Thymus (tissue), 11 donors: ENCODE results near the gene DNAH14. TPM values are rescaled to one million over a fixed set of nuclear protein-coding genes. Genes with fewer than 3 reads are reported as not detected.

Source experiments
- DNase-seq, 9 donors: peaks; one replicate each; pipeline ENCODE4 v3.0.0-alpha.2; 2013; ENCODE audit warnings: low spot score in 9 of 9, low read depth in 6 of 9, missing footprints in 1 of 9
- H3K27ac ChIP-seq, 2 donors: one replicate each; pipeline ENCODE4 v1.5.1; 2013; ENCODE audit warnings: control low read depth in 1 of 2, low read depth in 1 of 2, low read length in 1 of 2, mild to moderate bottlenecking in 1 of 2, moderate library complexity in 1 of 2
- H3K27me3 ChIP-seq, 2 donors: one replicate each; pipeline ENCODE4 v1.5.1; 2013; ENCODE audit warnings: low read length in 1 of 2; ENCODE audit not compliant: control insufficient read depth in 2 of 2, insufficient read depth in 1 of 2
- H3K36me3 ChIP-seq, 2 donors: one replicate each; pipeline ENCODE4 v1.5.1; 2013; ENCODE audit warnings: low read length in 1 of 2, mild to moderate bottlenecking in 1 of 2, moderate library complexity in 1 of 2; ENCODE audit not compliant: control insufficient read depth in 2 of 2, insufficient read depth in 2 of 2
- H3K4me1 ChIP-seq, 2 donors: one replicate each; pipeline ENCODE4 v1.5.1; 2013; ENCODE audit warnings: low read length in 2 of 2; ENCODE audit not compliant: control insufficient read depth in 2 of 2, insufficient read depth in 2 of 2
- H3K4me3 ChIP-seq, 2 donors: one replicate each; pipeline ENCODE4 v1.5.1; 2013; ENCODE audit warnings: low read length in 2 of 2, control low read depth in 1 of 2, mild to moderate bottlenecking in 1 of 2
- H3K9me3 ChIP-seq, 2 donors: one replicate each; pipeline ENCODE4 v1.5.1; 2013; ENCODE audit warnings: low read length in 1 of 2, mild to moderate bottlenecking in 1 of 2; ENCODE audit not compliant: control insufficient read depth in 2 of 2, insufficient read depth in 1 of 2
- WGBS: extraction: QIAGEN DNeasy Blood & Tissue Kit; methylation state at CpG from one replicate; pipeline ENCODE4 v1.1.7; 2013; 5-methylcytosine and 5-hydroxymethylcytosine counted together
- polyA plus RNA-seq: library from polyadenylated mRNA; stranded (reverse); fragments of 200-250 nt; gene quantifications from one replicate; pipeline ENCODE4 v1.2.3, GENCODE V29; 2013
- total RNA-seq: library from RNA; stranded (reverse); fragments of 120-200 nt; gene quantifications from one replicate; pipeline ENCODE4 v1.2.4, GENCODE V29; 2013
- donor health status: healthy.

Gene DNAH14
- total and polyA plus RNA-seq, 2 donors = 5.0 to 31.9 TPM

DNA sequence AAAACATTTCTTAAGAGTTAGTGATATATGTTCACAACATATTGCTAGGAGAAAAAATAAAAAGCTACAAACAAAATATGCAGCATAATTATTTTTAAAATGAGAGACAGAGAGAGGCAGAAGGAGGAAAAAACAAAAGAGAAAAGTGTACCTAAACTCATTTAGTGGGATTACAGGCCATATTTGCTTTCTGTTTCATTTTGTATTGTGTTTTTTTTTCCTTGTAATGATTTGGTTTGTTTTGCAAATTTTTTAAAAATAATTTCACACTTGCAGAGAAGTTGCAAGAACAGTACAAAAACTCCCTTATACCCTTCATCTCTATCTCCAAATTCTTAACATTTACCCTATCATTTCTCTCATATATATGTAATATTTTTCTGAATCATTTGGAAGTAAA lies 433.3 kb downstream of the DNAH14 start:
- Histone ChIP-seq H3K27ac (no peak overlapping the region), H3K9me3 (no peaks in the 10 kb centered on the region), H3K36me3 (no peaks in the 10 kb centered on the region), H3K4me1 (no peaks in the 10 kb centered on the region), H3K27me3 (no peaks in the 10 kb centered on the region), H3K4me3 (no peak overlapping the region)
- no peak for DNase-seq

DNA sequence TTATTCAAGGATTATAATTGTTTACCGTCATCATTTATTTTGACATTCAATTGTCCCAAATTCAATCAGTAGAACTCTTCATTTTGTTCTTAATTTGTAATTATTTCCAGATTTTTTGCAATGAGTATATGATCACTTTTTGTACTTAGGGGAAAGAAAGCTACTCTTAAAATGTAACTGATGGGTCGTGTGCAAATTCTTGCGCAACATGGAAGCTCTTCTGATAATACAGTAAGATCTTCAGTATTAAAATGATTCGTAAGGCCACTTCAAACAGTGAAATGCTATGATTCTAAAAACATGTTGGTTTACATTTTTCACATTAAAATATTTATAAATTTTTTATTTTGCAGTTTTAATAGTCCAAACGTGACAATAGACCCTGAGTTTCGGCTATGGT lies 435.0 kb downstream of the DNAH14 start:
- H3K36me3 ChIP-seq = no peaks in the 10 kb centered on the region
- 98% methylated on average over 6 of the region's 6 CpGs for WGBS
- H3K4me3 ChIP-seq = no peak overlapping the region
- no peaks in the 10 kb centered on the region for H3K27me3 ChIP-seq
- no peaks in the 10 kb centered on the region for H3K9me3 ChIP-seq
- no peak for DNase-seq
- no peak overlapping the region for H3K27ac ChIP-seq
- H3K4me1 ChIP-seq = no peaks in the 10 kb centered on the region

DNA sequence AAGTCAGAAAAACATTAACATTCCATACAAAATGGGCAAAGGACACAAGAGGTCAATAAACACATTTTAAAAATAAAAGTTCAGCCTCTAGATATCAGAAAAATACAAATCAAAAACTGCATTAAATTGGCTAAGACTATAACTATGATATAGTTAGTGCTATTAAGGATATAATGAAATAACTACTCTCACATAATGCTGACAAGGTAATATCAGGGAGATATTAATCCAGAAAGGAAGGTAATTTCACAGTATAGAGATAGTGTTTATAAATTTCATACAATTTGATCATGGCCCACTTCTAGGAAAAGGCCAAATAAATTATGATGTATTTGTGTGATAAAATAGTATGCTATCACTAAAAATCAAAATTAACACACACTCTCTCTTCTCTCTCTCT lies 436.5 kb downstream of the DNAH14 start:
- DNase-seq = no peak
- no peak overlapping the region for H3K27ac ChIP-seq
- H3K4me3 ChIP-seq = no peak overlapping the region
- no peaks in the 10 kb centered on the region for H3K9me3 ChIP-seq
- H3K36me3 ChIP-seq = no peaks in the 10 kb centered on the region
- no peaks in the 10 kb centered on the region for H3K4me1 ChIP-seq
- H3K27me3 ChIP-seq = no peaks in the 10 kb centered on the region

DNA sequence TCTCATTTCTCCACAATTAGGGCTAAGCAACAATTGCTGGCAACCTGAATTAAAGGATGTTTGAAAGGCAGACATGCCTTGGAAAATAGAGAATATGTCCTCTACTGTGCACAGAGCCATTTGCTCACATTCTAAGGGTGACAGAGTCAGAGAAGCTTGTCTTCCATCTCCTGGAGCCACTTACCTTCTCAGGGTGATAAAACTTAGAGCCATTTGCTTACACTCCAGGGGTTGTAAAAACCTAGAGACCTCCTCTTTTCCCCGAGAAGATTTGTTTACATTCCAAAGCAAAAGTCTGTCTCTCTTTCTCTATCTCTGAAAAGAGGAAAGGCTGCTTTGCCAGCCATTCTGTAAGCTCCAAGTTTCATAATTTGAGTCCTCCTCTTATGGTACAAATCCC lies 437.1 kb downstream of the DNAH14 start:
- 88% methylated on average over 1 of the region's 1 CpG for WGBS
- Histone ChIP-seq H3K4me3 (no peak overlapping the region), H3K36me3 (no peaks in the 10 kb centered on the region), H3K9me3 (no peaks in the 10 kb centered on the region), H3K4me1 (no peaks in the 10 kb centered on the region), H3K27ac (no peak overlapping the region), H3K27me3 (no peaks in the 10 kb centered on the region)
- DNase-seq = no peak

DNA sequence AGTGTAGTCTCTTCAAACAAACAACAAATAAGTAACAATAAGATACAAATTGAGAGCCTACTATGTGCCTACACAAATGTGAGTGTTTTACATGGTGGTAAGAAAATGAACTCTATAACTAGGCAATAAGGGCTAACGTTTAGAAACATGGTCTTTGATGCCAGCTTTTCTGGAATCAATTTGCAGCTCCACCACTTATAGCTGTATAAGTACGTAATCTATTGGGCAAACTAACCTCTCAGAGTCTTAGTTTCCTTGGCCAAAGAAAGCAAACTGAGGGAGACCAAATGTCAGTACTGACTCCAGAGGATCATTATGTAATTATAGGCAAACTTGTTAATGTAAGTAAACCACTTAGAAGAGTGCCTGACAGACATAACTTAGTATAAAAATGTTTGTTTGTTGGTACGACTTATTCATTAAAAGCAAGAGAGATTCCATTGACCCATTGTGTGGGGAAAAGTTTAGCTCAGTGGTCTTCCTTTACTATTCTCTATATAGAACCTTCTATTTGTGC lies 438.6 kb downstream of the DNAH14 start:
- Histone ChIP-seq H3K27ac (no peak overlapping the region), H3K27me3 (no peaks in the 10 kb centered on the region), H3K4me3 (no peak overlapping the region), H3K9me3 (no peaks in the 10 kb centered on the region), H3K36me3 (no peaks in the 10 kb centered on the region), H3K4me1 (no peaks in the 10 kb centered on the region)
- no peak for DNase-seq
- 96% methylated on average over 3 of the region's 3 CpGs for WGBS

DNA sequence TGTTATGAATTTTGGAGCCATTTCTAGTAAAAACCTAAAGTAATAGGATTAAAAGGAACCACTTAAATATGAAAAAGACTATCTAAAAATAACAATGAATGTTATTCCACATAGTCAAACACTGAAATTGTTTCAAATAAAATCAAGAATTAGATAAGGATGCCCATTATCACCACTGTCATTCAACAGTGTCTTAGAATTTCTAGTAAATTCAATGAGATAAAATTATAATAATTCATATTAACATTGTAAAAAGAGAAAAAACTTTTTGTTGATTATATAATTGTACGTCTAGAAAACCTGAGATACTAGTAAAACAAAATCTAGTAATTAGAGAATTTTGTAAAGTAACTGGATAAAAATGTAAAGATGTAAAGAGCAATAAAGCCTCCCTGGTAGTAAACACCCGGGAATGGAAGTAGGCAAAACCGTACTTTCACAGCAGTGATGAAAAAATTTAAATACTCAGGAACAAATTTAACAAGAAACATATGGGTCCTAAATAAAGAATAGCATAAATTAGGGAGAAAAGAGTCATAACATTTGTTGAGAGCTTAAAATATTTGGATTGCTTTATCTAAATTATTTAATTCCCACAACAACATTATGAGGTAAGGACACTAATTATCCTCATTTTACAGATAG lies 442.0 kb downstream of the DNAH14 start:
- Histone ChIP-seq H3K36me3 (no peaks in the 10 kb centered on the region), H3K4me1 (no peaks in the 10 kb centered on the region), H3K27me3 (no peaks in the 10 kb centered on the region), H3K4me3 (no peak overlapping the region), H3K27ac (no peak overlapping the region), H3K9me3 (no peaks in the 10 kb centered on the region)
- WGBS = 97% methylated on average over 3 of the region's 3 CpGs
- no peak for DNase-seq

DNA sequence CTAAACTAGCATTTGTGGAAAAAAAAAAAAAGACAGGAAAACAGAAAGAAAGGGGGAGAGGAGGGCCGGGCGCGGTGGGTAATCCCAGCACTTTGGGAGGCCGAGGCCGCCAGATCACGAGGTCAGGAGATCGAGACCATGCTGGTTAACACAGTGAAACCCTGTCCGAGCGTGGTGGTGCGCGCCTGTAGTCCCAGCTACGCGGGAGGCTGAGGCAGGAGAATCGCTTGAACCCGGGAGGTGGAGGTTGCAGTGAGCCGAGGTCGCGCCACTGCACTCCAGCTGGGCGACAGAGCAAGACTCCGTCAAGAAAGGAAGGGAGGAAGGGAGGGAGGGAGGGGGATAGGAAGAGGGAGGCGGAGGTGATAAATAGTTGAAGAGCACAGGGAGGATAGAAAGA lies 443.7 kb downstream of the DNAH14 start:
- WGBS = 95% methylated on average over 21 of the region's 21 CpGs
- no peaks in the 10 kb centered on the region for H3K9me3 ChIP-seq
- no peak overlapping the region for H3K4me3 ChIP-seq
- DNase-seq = no peak
- no peak overlapping the region for H3K27ac ChIP-seq
- no peaks in the 10 kb centered on the region for H3K4me1 ChIP-seq
- no peaks in the 10 kb centered on the region for H3K27me3 ChIP-seq
- H3K36me3 ChIP-seq = no peaks in the 10 kb centered on the region

DNA sequence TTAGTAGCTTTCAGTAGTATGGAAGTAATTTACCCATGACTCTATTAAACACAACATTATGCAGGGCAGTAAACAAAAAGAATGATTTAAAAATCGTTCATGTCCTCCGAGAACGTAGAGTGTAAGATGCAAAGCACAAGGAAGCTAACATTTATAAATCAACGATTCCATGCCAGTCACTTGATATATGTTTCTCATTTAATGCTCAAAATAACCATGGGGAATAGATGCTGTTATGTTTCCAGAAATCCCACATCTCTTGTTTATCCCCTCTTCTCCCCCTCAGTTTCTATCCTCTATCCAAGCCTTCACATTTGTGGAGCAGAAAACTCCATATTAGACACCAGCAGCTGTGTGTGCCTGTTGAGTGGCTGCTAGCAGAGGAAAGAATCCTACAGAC lies 445.5 kb downstream of the DNAH14 start:
- no peaks in the 10 kb centered on the region for H3K9me3 ChIP-seq
- no peaks in the 10 kb centered on the region for H3K36me3 ChIP-seq
- H3K4me3 ChIP-seq = no peak overlapping the region
- no peak for DNase-seq
- H3K27me3 ChIP-seq = no peaks in the 10 kb centered on the region
- no peak overlapping the region for H3K27ac ChIP-seq
- H3K4me1 ChIP-seq = no peaks in the 10 kb centered on the region
- WGBS = 98% methylated on average over 4 of the region's 4 CpGs

DNA sequence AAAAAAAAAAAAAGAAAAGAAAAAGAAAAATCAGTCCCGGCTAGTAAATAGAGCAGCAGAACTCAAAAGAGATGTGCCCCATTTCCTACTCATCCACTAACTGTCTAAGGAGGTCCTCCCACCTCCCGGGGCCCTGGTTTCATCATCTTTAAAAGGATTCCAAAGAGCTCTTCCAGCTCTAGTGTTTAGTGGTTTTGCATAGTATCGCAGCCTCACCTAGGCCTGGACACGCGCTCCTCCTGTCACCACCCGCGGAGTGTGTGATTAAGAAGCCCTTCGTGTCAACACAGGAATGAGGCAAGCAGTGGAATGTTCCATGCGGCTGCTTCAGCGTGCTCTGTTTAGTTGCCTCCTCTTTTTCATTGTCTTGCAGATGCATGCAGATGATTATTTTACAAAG lies 449.4 kb downstream of the DNAH14 start:
- H3K4me3 ChIP-seq = no peak overlapping the region
- no peaks in the 10 kb centered on the region for H3K27me3 ChIP-seq
- no peaks in the 10 kb centered on the region for H3K36me3 ChIP-seq
- no peaks in the 10 kb centered on the region for H3K4me1 ChIP-seq
- no peaks in the 10 kb centered on the region for H3K9me3 ChIP-seq
- H3K27ac ChIP-seq = no peak overlapping the region
- 88% methylated on average over 10 of the region's 10 CpGs for WGBS
- DNase-seq = no peak

DNA sequence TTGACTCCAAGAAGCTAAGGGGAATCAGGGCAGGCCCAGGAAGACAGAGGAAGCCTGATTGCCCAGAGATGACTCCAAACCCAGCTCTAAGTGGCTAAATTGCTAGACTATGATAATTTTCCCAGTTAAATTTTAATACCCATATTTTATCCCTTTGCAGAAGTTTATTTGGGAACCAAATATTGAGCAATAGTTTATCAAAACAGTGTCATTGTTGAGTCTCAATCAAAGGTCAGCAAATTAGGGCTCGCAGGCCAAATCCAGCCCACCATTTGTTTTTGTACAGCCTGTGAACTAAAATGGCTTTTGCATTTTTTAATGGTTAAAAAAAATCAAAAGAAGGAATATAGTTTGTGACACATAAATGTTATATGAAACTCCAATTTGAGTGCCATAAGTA lies 451.2 kb downstream of the DNAH14 start:
- H3K9me3 ChIP-seq = no peaks in the 10 kb centered on the region
- no peak for DNase-seq
- no peaks in the 10 kb centered on the region for H3K4me1 ChIP-seq
- H3K27ac ChIP-seq = no peak overlapping the region
- no peaks in the 10 kb centered on the region for H3K27me3 ChIP-seq
- 100% methylated on average over 1 of the region's 1 CpG for WGBS
- no peak overlapping the region for H3K4me3 ChIP-seq
- H3K36me3 ChIP-seq = no peaks in the 10 kb centered on the region
